ENCODE results near the gene CTNNA3. TPM values are rescaled to one million over a fixed set of nuclear protein-coding genes. Genes with fewer than 3 reads are reported as not detected.

The CTNNA3 gene
- polyA plus RNA-seq, 1 donor from 2014 or later = 0.14 TPM

GRCh38 chr10:66924674-66925345 lies 771.2 kb downstream of the CTNNA3 start:
- H3K36me3 ChIP-seq (ENCODE audit: insufficient read depth, low read length) = no peaks in the 10 kb centered on the region
- no peak overlapping the region for H3K4me2 ChIP-seq (ENCODE audit: low read length)
- no peak overlapping the region for H3K4me3 ChIP-seq (ENCODE audit: low read length)
- no peak overlapping the region for H3K9ac ChIP-seq (ENCODE audit: low read length)
- no peaks in the 10 kb centered on the region for H3K9me2 ChIP-seq (ENCODE audit: insufficient read depth, low read length)
- H3K27me3 ChIP-seq (ENCODE audit: insufficient read depth, low read depth, low read length) = no peaks in the 10 kb centered on the region
- H2AFZ ChIP-seq (ENCODE audit: low read depth, low read length) = no peak overlapping the region
- no peaks in the 10 kb centered on the region for H3F3A ChIP-seq (ENCODE audit: insufficient read depth, low read length, poor library complexity, severe bottlenecking)
- H3K9me3 ChIP-seq (ENCODE audit: low read length) = no peaks in the 10 kb centered on the region
- H3K79me2 ChIP-seq (replicated peaks; ENCODE audit: insufficient read depth, low read length) = no peaks in the 10 kb centered on the region
- no peaks in the 10 kb centered on the region for H4K20me1 ChIP-seq (ENCODE audit: insufficient read depth)
- TF ChIP-seq RAD21 (conservative IDR thresholded peaks at IDR 0.05) (no peak), TAF1 (IDR thresholded peaks at IDR 0.05; ENCODE audit: low read depth) (no peak)
- no peak overlapping the region for H3K27ac ChIP-seq (ENCODE audit: low read length)

GRCh38 chr10:66919248-66919647 lies 776.7 kb downstream of the CTNNA3 start:
- H3K9me3 ChIP-seq (ENCODE audit: low read length) = no peaks in the 10 kb centered on the region
- H3K4me2 ChIP-seq (ENCODE audit: low read length) = no peak overlapping the region
- no peaks in the 10 kb centered on the region for H3F3A ChIP-seq (ENCODE audit: insufficient read depth, low read length, poor library complexity, severe bottlenecking)
- no peak overlapping the region for H3K4me3 ChIP-seq (ENCODE audit: low read length)
- H4K20me1 ChIP-seq (ENCODE audit: insufficient read depth) = no peaks in the 10 kb centered on the region
- H2AFZ ChIP-seq (ENCODE audit: low read depth, low read length) = no peak overlapping the region
- TF ChIP-seq SMC3 (conservative IDR thresholded peaks at IDR 0.05; ENCODE audit: poor library complexity) (no peak), CTCF (IDR thresholded peaks at IDR 0.05; ENCODE audit: poor library complexity, severe bottlenecking) (no peak), EZH2 (IDR thresholded peaks at IDR 0.05; ENCODE audit: borderline replicate concordance, insufficient read depth, low read length, poor library complexity, severe bottlenecking) (no peak), EP300 (conservative IDR thresholded peaks at IDR 0.05; ENCODE audit: poor library complexity, severe bottlenecking) (no peak), POLR2AphosphoS5 (IDR thresholded peaks at IDR 0.05) (no peak), REST (IDR thresholded peaks at IDR 0.05; ENCODE audit: borderline replicate concordance) (no peak), RAD21 (conservative IDR thresholded peaks at IDR 0.05) (no peak), MXI1 (conservative IDR thresholded peaks at IDR 0.05; ENCODE audit: poor library complexity, severe bottlenecking) (no peak), TAF1 (IDR thresholded peaks at IDR 0.05; ENCODE audit: low read depth) (no peak)
- H3K27ac ChIP-seq (ENCODE audit: low read length) = no peak overlapping the region
- H3K27me3 ChIP-seq (ENCODE audit: insufficient read depth, low read depth, low read length) = no peaks in the 10 kb centered on the region
- no peaks in the 10 kb centered on the region for H3K9me2 ChIP-seq (ENCODE audit: insufficient read depth, low read length)
- no peaks in the 10 kb centered on the region for H3K79me2 ChIP-seq (replicated peaks; ENCODE audit: insufficient read depth, low read length)
- no peak overlapping the region for H3K9ac ChIP-seq (ENCODE audit: low read length)
- no peaks in the 10 kb centered on the region for H3K36me3 ChIP-seq (ENCODE audit: insufficient read depth, low read length)
